GM23338 (cell line): ENCODE results near the gene IQCK. TPM values are rescaled to one million over a fixed set of nuclear protein-coding genes. Genes with fewer than 3 reads are reported as not detected.

Experiments
- ATAC-seq: fragments of 200-7000 bp; cut with Tn5 transposase; 3 replicates; pipeline ENCODE4 v1.9.1; 2020
- DNase-seq: peaks from one replicate; pipeline ENCODE4 v3.0.0-alpha.2; 2015; ENCODE audit warnings: low spot score
- H2AFZ ChIP-seq: fragments of 200-600 bp; sonication (generic); 2 replicates; pipeline ENCODE4 v1.8.0; 2016; ENCODE audit warnings: antibody characterized with exemption, mild to moderate bottlenecking, moderate library complexity
- H3F3A ChIP-seq: fragments of 200-600 bp; sonication (generic); replicated peaks from 2 replicates; pipeline ENCODE4 v1.8.0; 2017; ENCODE audit warnings: antibody characterized with exemption, mixed run types, low read depth
- H3K27ac ChIP-seq: fragments of 200-600 bp; sonication (generic); 2 replicates; pipeline ENCODE4 v1.6.1; 2016; ENCODE audit warnings: low read depth
- H3K27me3 ChIP-seq: fragments of 200-600 bp; sonication (generic); 2 replicates; pipeline ENCODE4 v1.8.0; 2016; ENCODE audit warnings: mild to moderate bottlenecking, mixed run types, moderate library complexity; ENCODE audit not compliant: insufficient read depth
- H3K36me3 ChIP-seq: fragments of 200-600 bp; sonication (generic); 2 replicates; pipeline ENCODE4 v1.8.0; 2016; ENCODE audit warnings: mild to moderate bottlenecking; ENCODE audit not compliant: insufficient read depth
- H3K4me1 ChIP-seq: fragments of 200-600 bp; sonication (generic); 2 replicates; pipeline ENCODE4 v1.8.0; 2016; ENCODE audit warnings: mild to moderate bottlenecking, moderate library complexity; ENCODE audit not compliant: insufficient read depth
- H3K4me2 ChIP-seq: fragments of 200-600 bp; sonication (generic); 2 replicates; pipeline ENCODE4 v1.7.1; 2017; ENCODE audit warnings: mixed run types
- H3K4me3 ChIP-seq: fragments of 200-600 bp; sonication (generic); 2 replicates; pipeline ENCODE4 v1.6.1; 2016; ENCODE audit warnings: mixed run types
- H3K79me2 ChIP-seq: fragments of 200-600 bp; sonication (generic); replicated peaks from 2 replicates; pipeline ENCODE4 v1.8.0; 2017; ENCODE audit warnings: mild to moderate bottlenecking; ENCODE audit not compliant: insufficient read depth
- H3K9me2 ChIP-seq: fragments of 200-600 bp; sonication (generic); 2 replicates; pipeline ENCODE4 v1.8.0; 2017; ENCODE audit not compliant: insufficient read depth
- H4K20me1 ChIP-seq: fragments of 200-600 bp; sonication (generic); replicated peaks from 2 replicates; pipeline ENCODE4 v1.8.0; 2017; ENCODE audit warnings: mild to moderate bottlenecking; ENCODE audit not compliant: insufficient read depth
- H3K27ac Mint-ChIP-seq: 2 replicates; pipeline ENCODE4 v1.8.0; 2020; ENCODE audit warnings: inconsistent platforms, mild to moderate bottlenecking, moderate library complexity, mixed read lengths
- H3K27me3 Mint-ChIP-seq: 3 replicates; pipeline ENCODE4 v1.8.0; 2022; ENCODE audit warnings: low read depth, mild to moderate bottlenecking, moderate library complexity, mixed read lengths, inconsistent platforms; ENCODE audit not compliant: insufficient read depth, poor library complexity
- H3K36me3 Mint-ChIP-seq: 3 replicates; pipeline ENCODE4 v1.8.0; 2021; ENCODE audit warnings: low read depth, mild to moderate bottlenecking, inconsistent platforms, moderate library complexity, mixed read lengths
- H3K4me1 Mint-ChIP-seq: 3 replicates; pipeline ENCODE4 v1.8.0; 2020; ENCODE audit warnings: mild to moderate bottlenecking, inconsistent platforms, mixed read lengths
- H3K4me3 Mint-ChIP-seq: 3 replicates; pipeline ENCODE4 v1.8.0; 2021; ENCODE audit warnings: moderate library complexity, mild to moderate bottlenecking, inconsistent platforms, mixed read lengths
- H3K9me3 Mint-ChIP-seq: 3 replicates; pipeline ENCODE4 v1.8.0; 2020; ENCODE audit warnings: moderate library complexity, mild to moderate bottlenecking, inconsistent platforms, mixed read lengths
- CREB1 ChIP-seq: fragments of 250-450 bp; sonication (Bioruptor Pico); IDR thresholded peaks from 2 replicates; pipeline ENCODE4 v1.5.0; 2020; ENCODE audit warnings: low read depth, mild to moderate bottlenecking, moderate library complexity
- EZH2 ChIP-seq: fragments of 200-600 bp; sonication (generic); IDR thresholded peaks from one replicate; pipeline ENCODE4 v1.8.0; 2017; ENCODE audit warnings: antibody characterized with exemption, mild to moderate bottlenecking, low read depth; ENCODE audit not compliant: unreplicated experiment
- EZH2phosphoT487 ChIP-seq: fragments of 200-600 bp; sonication (generic); IDR thresholded peaks from one replicate; pipeline ENCODE4 v1.8.1; 2018; ENCODE audit warnings: antibody characterized with exemption; ENCODE audit not compliant: unreplicated experiment
- JUNB ChIP-seq: IDR thresholded peaks from one replicate; pipeline ENCODE4 v1.6.1; 2016; ENCODE audit warnings: antibody characterized with exemption; ENCODE audit not compliant: unreplicated experiment
- NANOG ChIP-seq: IDR thresholded peaks from 2 replicates; pipeline ENCODE4 v1.6.1; 2016; ENCODE audit warnings: antibody characterized with exemption, borderline replicate concordance
- POLR2AphosphoS5 ChIP-seq: IDR thresholded peaks from 2 replicates; pipeline ENCODE4 v1.6.1; 2016; ENCODE audit warnings: antibody characterized with exemption, low read depth
- STAT1 ChIP-seq: IDR thresholded peaks from one replicate; pipeline ENCODE4 v1.6.1; 2016; ENCODE audit warnings: antibody characterized with exemption; ENCODE audit not compliant: unreplicated experiment
- ZNF114 ChIP-seq: fragments of 250-450 bp; sonication (Bioruptor Pico); IDR thresholded peaks from 2 replicates; pipeline ENCODE4 v1.5.0; 2020; ENCODE audit warnings: mild to moderate bottlenecking, moderate library complexity
- ZNF331 ChIP-seq: fragments of 250-450 bp; sonication (Bioruptor Pico); IDR thresholded peaks from 2 replicates; pipeline ENCODE4 v1.5.0; 2020; ENCODE audit warnings: low read depth, mild to moderate bottlenecking, moderate library complexity
- polyA plus RNA-seq: library from polyadenylated mRNA; unstranded; fragments of >200 nt; fragmentation: Nextera tagmentation; extraction: Ambion mirVana; gene quantifications from 2 replicates; pipeline ENCODE4 v1.2.1, GENCODE V29; 2016
- total RNA-seq: library from RNA; depleted of rRNA; stranded (reverse); fragments of >200 nt; shearing (Covaris generic); gene quantifications from 2 replicates; pipeline ENCODE4 v1.2.3, GENCODE V29; 2014
- TF ChIP-seq, protein P1 (sequence below): IDR thresholded peaks from 2 replicates; pipeline ENCODE4 v1.6.1; 2016; ENCODE audit warnings: antibody characterized with exemption
- TF ChIP-seq, protein P2 (sequence below), 2 experiments: fragments of 200-600 bp in 1 of 2; sonication (generic) in 1 of 2; conservative IDR thresholded peaks; 2 replicates each; pipeline versions ENCODE4 v1.5.1 to v1.6.1; 2016 to 2017; ENCODE audit warnings: antibody characterized with exemption in 2 of 2, low read depth in 2 of 2, mild to moderate bottlenecking in 2 of 2, moderate library complexity in 1 of 2
- TF ChIP-seq, protein P3 (sequence below): IDR thresholded peaks from one replicate; pipeline ENCODE4 v1.6.1; 2018; ENCODE audit warnings: antibody characterized with exemption; ENCODE audit not compliant: unreplicated experiment
- TF ChIP-seq, protein P4 (sequence below): fragments of 250-450 bp; sonication (Bioruptor Pico); IDR thresholded peaks from 2 replicates; pipeline ENCODE4 v1.5.0; 2020; ENCODE audit warnings: mild to moderate bottlenecking, moderate library complexity

Gene IQCK
- total and polyA plus RNA-seq, 2 experiments from 2014 or later: 7.6 to 10.0 TPM

DNA sequence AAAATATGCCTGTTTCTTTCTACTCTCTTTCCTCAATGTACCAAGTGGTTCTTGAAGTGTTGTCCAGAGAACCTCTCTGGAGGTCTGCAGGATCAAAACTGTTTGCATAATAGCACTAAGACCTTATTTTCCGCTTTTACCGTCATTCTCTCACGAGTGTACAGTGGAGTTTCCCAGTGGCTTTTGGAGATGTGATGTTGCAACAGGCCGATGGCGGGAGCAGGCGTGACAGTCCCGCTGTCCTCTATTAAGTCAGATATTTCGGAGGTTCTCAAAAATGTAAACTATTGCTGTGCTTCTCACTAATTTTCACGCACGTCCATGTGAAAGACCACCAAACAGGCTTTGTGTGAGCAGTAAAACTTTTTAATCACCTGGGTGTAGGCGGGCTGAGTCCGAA is 174.8 kb downstream of the IQCK start:
- H3K27ac Mint-ChIP-seq: no peak overlapping the region
- no peaks in the 10 kb centered on the region for H3K4me1 ChIP-seq
- TF ChIP-seq, protein P1, sequence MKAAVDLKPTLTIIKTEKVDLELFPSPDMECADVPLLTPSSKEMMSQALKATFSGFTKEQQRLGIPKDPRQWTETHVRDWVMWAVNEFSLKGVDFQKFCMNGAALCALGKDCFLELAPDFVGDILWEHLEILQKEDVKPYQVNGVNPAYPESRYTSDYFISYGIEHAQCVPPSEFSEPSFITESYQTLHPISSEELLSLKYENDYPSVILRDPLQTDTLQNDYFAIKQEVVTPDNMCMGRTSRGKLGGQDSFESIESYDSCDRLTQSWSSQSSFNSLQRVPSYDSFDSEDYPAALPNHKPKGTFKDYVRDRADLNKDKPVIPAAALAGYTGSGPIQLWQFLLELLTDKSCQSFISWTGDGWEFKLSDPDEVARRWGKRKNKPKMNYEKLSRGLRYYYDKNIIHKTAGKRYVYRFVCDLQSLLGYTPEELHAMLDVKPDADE: no peak
- TF ChIP-seq JUNB (no peak), EZH2 (no peak), NANOG (no peak), CREB1 (CRISPR knock-in tag) (no peak), ZNF331 (no peak), EZH2phosphoT487 (no peak), POLR2AphosphoS5 (no peak), STAT1 (no peak), ZNF114 (CRISPR knock-in tag) (no peak)
- TF ChIP-seq, protein P2, sequence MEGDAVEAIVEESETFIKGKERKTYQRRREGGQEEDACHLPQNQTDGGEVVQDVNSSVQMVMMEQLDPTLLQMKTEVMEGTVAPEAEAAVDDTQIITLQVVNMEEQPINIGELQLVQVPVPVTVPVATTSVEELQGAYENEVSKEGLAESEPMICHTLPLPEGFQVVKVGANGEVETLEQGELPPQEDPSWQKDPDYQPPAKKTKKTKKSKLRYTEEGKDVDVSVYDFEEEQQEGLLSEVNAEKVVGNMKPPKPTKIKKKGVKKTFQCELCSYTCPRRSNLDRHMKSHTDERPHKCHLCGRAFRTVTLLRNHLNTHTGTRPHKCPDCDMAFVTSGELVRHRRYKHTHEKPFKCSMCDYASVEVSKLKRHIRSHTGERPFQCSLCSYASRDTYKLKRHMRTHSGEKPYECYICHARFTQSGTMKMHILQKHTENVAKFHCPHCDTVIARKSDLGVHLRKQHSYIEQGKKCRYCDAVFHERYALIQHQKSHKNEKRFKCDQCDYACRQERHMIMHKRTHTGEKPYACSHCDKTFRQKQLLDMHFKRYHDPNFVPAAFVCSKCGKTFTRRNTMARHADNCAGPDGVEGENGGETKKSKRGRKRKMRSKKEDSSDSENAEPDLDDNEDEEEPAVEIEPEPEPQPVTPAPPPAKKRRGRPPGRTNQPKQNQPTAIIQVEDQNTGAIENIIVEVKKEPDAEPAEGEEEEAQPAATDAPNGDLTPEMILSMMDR (conservative IDR thresholded peaks at IDR 0.05; ENCODE audit: low read depth in 2 of 2): no peak
- TF ChIP-seq, protein P3, sequence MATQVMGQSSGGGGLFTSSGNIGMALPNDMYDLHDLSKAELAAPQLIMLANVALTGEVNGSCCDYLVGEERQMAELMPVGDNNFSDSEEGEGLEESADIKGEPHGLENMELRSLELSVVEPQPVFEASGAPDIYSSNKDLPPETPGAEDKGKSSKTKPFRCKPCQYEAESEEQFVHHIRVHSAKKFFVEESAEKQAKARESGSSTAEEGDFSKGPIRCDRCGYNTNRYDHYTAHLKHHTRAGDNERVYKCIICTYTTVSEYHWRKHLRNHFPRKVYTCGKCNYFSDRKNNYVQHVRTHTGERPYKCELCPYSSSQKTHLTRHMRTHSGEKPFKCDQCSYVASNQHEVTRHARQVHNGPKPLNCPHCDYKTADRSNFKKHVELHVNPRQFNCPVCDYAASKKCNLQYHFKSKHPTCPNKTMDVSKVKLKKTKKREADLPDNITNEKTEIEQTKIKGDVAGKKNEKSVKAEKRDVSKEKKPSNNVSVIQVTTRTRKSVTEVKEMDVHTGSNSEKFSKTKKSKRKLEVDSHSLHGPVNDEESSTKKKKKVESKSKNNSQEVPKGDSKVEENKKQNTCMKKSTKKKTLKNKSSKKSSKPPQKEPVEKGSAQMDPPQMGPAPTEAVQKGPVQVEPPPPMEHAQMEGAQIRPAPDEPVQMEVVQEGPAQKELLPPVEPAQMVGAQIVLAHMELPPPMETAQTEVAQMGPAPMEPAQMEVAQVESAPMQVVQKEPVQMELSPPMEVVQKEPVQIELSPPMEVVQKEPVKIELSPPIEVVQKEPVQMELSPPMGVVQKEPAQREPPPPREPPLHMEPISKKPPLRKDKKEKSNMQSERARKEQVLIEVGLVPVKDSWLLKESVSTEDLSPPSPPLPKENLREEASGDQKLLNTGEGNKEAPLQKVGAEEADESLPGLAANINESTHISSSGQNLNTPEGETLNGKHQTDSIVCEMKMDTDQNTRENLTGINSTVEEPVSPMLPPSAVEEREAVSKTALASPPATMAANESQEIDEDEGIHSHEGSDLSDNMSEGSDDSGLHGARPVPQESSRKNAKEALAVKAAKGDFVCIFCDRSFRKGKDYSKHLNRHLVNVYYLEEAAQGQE: no peak
- TF ChIP-seq, protein P4, sequence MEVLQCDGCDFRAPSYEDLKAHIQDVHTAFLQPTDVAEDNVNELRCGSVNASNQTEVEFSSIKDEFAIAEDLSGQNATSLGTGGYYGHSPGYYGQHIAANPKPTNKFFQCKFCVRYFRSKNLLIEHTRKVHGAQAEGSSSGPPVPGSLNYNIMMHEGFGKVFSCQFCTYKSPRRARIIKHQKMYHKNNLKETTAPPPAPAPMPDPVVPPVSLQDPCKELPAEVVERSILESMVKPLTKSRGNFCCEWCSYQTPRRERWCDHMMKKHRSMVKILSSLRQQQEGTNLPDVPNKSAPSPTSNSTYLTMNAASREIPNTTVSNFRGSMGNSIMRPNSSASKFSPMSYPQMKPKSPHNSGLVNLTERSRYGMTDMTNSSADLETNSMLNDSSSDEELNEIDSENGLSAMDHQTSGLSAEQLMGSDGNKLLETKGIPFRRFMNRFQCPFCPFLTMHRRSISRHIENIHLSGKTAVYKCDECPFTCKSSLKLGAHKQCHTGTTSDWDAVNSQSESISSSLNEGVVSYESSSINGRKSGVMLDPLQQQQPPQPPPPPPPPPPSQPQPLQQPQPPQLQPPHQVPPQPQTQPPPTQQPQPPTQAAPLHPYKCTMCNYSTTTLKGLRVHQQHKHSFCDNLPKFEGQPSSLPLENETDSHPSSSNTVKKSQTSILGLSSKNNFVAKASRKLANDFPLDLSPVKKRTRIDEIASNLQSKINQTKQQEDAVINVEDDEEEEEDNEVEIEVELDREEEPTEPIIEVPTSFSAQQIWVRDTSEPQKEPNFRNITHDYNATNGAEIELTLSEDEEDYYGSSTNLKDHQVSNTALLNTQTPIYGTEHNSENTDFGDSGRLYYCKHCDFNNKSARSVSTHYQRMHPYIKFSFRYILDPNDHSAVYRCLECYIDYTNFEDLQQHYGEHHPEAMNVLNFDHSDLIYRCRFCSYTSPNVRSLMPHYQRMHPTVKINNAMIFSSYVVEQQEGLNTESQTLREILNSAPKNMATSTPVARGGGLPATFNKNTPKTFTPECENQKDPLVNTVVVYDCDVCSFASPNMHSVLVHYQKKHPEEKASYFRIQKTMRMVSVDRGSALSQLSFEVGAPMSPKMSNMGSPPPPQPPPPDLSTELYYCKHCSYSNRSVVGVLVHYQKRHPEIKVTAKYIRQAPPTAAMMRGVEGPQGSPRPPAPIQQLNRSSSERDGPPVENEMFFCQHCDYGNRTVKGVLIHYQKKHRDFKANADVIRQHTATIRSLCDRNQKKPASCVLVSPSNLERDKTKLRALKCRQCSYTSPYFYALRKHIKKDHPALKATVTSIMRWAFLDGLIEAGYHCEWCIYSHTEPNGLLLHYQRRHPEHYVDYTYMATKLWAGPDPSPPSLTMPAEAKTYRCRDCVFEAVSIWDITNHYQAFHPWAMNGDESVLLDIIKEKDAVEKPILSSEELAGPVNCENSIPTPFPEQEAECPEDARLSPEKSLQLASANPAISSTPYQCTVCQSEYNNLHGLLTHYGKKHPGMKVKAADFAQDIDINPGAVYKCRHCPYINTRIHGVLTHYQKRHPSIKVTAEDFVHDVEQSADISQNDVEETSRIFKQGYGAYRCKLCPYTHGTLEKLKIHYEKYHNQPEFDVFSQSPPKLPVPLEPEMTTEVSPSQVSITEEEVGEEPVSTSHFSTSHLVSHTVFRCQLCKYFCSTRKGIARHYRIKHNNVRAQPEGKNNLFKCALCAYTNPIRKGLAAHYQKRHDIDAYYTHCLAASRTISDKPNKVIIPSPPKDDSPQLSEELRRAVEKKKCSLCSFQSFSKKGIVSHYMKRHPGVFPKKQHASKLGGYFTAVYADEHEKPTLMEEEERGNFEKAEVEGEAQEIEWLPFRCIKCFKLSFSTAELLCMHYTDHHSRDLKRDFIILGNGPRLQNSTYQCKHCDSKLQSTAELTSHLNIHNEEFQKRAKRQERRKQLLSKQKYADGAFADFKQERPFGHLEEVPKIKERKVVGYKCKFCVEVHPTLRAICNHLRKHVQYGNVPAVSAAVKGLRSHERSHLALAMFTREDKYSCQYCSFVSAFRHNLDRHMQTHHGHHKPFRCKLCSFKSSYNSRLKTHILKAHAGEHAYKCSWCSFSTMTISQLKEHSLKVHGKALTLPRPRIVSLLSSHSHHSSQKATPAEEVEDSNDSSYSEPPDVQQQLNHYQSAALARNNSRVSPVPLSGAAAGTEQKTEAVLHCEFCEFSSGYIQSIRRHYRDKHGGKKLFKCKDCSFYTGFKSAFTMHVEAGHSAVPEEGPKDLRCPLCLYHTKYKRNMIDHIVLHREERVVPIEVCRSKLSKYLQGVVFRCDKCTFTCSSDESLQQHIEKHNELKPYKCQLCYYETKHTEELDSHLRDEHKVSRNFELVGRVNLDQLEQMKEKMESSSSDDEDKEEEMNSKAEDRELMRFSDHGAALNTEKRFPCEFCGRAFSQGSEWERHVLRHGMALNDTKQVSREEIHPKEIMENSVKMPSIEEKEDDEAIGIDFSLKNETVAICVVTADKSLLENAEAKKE (CRISPR knock-in tag): no peak
- no peaks in the 10 kb centered on the region for H3K27me3 ChIP-seq
- H3K4me2 ChIP-seq: no peak overlapping the region
- H3K9me3 Mint-ChIP-seq: peaks cover 10% of the 10 kb centered on the region; the same call in 2 of the 3 replicates
- no peaks in the 10 kb centered on the region for H3K79me2 ChIP-seq
- H3K36me3 Mint-ChIP-seq: peaks cover 3% of the 10 kb centered on the region; the same call in 1 of the 3 replicates
- H3K27ac ChIP-seq: no peak overlapping the region
- H3K4me3 ChIP-seq: no peak overlapping the region
- H3K4me3 Mint-ChIP-seq: no peak overlapping the region
- H3K27me3 Mint-ChIP-seq: peaks cover 4% of the 10 kb centered on the region
- H3K4me1 Mint-ChIP-seq: no peaks in the 10 kb centered on the region
- no peaks in the 10 kb centered on the region for H3K9me2 ChIP-seq
- H3F3A ChIP-seq: no peaks in the 10 kb centered on the region
- no peak for ATAC-seq
- no peaks in the 10 kb centered on the region for H3K36me3 ChIP-seq
- no peaks in the 10 kb centered on the region for H4K20me1 ChIP-seq
- no peak for DNase-seq
- H2AFZ ChIP-seq: peak overlapping the region; percentile 15; the same call in 1 of the 2 replicates
